Sigmoid colon (tissue), 7 donors: ENCODE results near the gene PTGR3. TPM values are rescaled to one million over a fixed set of nuclear protein-coding genes. Genes with fewer than 3 reads are reported as not detected.

Experiments used
- DNase-seq: peaks from one replicate; pipeline ENCODE4 v3.0.0-alpha.2; 2019
- H3K27ac ChIP-seq, 4 donors: fragments of 200-600 bp; sonication (generic); one replicate each; pipeline ENCODE4 v1.5.1; 2016 to 2019; ENCODE audit warnings: mild to moderate bottlenecking in 1 of 4
- H3K27me3 ChIP-seq, 3 donors: fragments of 200-600 bp; sonication (generic); one replicate each; pipeline ENCODE4 v1.5.1; 2019; ENCODE audit warnings: mild to moderate bottlenecking in 1 of 3
- H3K36me3 ChIP-seq, 4 donors: fragments of 200-600 bp; sonication (generic); one replicate each; pipeline ENCODE4 v1.5.1; 2016 to 2019
- H3K4me1 ChIP-seq, 4 donors: fragments of 200-600 bp; sonication (generic); one replicate each; pipeline ENCODE4 v1.5.1; 2017 to 2019
- H3K4me3 ChIP-seq, 4 donors: fragments of 200-600 bp; sonication (generic); one replicate each; pipeline ENCODE4 v1.5.1; 2017 to 2019; ENCODE audit warnings: mild to moderate bottlenecking in 2 of 4, moderate library complexity in 1 of 4
- H3K9me3 ChIP-seq, 4 donors: fragments of 200-600 bp in 3 of 4; sonication (generic) in 3 of 4; one replicate each; pipeline versions ENCODE4 v1.5.1 to v1.6.1; 2013 to 2019
- CTCF ChIP-seq, 4 experiments: fragments of 450-650 bp in 3 of 4; fragments of 200-600 bp in 1 of 4; IDR thresholded peaks; one replicate each; pipeline ENCODE4 v1.5.1; 2016 to 2019; ENCODE audit warnings: antibody characterized with exemption in 4 of 4, mild to moderate bottlenecking in 3 of 4, moderate library complexity in 2 of 4
- EP300 ChIP-seq, 4 donors: sonication (generic); formaldehyde crosslinking; IDR thresholded peaks; one replicate each; pipeline ENCODE4 v1.6.1; 2017; ENCODE audit warnings: antibody characterized with exemption in 4 of 4
- POLR2A ChIP-seq, 2 donors: fragments of 450-650 bp; IDR thresholded peaks; one replicate each; pipeline ENCODE4 v1.6.1; 2016; ENCODE audit warnings: antibody characterized with exemption in 2 of 2, mild to moderate bottlenecking in 2 of 2, moderate library complexity in 2 of 2
- POLR2AphosphoS5 ChIP-seq, 4 donors: sonication (generic); formaldehyde crosslinking; IDR thresholded peaks; one replicate each; pipeline ENCODE4 v1.6.1; 2017; ENCODE audit warnings: antibody characterized with exemption in 4 of 4
- WGBS, 2 donors: extraction: QIAGEN DNeasy Blood & Tissue Kit; methylation state at CpG; one replicate each; pipeline ENCODE4 v1.1.7; 2013; 5-methylcytosine and 5-hydroxymethylcytosine counted together
- intact Hi-C: fragments of 100-400 bp; cut with DNase I; formaldehyde crosslinking; loops from one replicate; pipeline ENCODE4 v1.15.1; 2023
- polyA plus RNA-seq, 3 donors: library from polyadenylated mRNA; stranded (reverse); fragments of 200-250 nt; gene quantifications; one replicate each; pipeline ENCODE4 v1.2.3, GENCODE V29; 2013
- total RNA-seq, 4 donors: library from RNA; depleted of rRNA; stranded (reverse); fragments of >200 nt; gene quantifications; one replicate each; pipeline ENCODE4 v1.1.0, GENCODE V29; 2016
- donor health status: healthy with polysubstance abuse.
- donor health status: Bipolar disorder and iron deficiency.
- donor health status: healthy.

PTGR3 gene
- total and polyA plus RNA-seq, 7 donors, result 22.7 to 33.8 (median 25.7) TPM

GRCh38 chr18:75238786-75239185, 29.8 kb upstream of the PTGR3 start:
- WGBS, 2 donors, result 94% methylated on average over 10 of the region's 10 CpGs
- Histone ChIP-seq H3K27ac (no peak overlapping the region), H3K27me3 (no peaks in the 10 kb centered on the region), H3K4me1 (peaks cover 0 to 28% (median 9%) of the 10 kb centered on the region in 4 donors), H3K4me3 (no peak overlapping the region), H3K36me3 (no peaks in the 10 kb centered on the region), H3K9me3 (no peaks in the 10 kb centered on the region)
- no peak for DNase-seq
- intact Hi-C loops, result no loop called here
- no peak for TF ChIP-seq POLR2A (IDR thresholded peaks at IDR 0.05)
- TF ChIP-seq POLR2AphosphoS5 (IDR thresholded peaks at IDR 0.05), result no peak
- TF ChIP-seq EP300 (IDR thresholded peaks at IDR 0.05), result no peak
- no peak for TF ChIP-seq CTCF (IDR thresholded peaks at IDR 0.05)

GRCh38 chr18:75238100-75238499, 29.2 kb upstream of the PTGR3 start:
- Histone ChIP-seq H3K36me3 (no peaks in the 10 kb centered on the region), H3K4me1 (peaks cover 0 to 28% (median 16%) of the 10 kb centered on the region in 4 donors), H3K9me3 (no peaks in the 10 kb centered on the region), H3K27me3 (no peaks in the 10 kb centered on the region), H3K4me3 (no peak overlapping the region), H3K27ac (no peak overlapping the region)
- no peak for DNase-seq
- no peak for TF ChIP-seq EP300 (IDR thresholded peaks at IDR 0.05)
- no peak for TF ChIP-seq CTCF (IDR thresholded peaks at IDR 0.05)
- intact Hi-C loops, result no loop called here
- 93 to 95% methylated on average over 13 of the region's 13 CpGs for WGBS, 2 donors

DNA sequence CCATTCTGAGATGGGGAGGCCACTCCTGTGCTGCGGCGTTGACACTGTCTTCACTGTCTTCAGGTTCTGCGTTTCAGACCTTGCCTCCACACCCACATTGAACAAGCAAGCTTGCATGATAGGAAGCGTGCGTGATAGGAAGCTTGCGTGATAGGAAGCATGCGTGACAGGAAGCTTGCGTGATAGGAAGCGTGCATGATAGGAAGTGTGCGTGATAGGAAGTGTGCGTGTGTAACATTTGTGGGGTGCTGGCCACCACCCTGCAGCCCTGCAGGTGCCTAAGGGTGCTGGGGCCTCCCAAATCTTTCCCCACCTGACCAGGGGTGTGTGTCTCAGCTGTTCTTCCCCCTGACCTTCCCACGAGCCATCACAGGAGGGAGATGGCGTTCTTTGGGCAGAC, 27.0 kb upstream of the PTGR3 start:
- 87 to 91% methylated on average over 13 of the region's 13 CpGs for WGBS, 2 donors
- Histone ChIP-seq H3K4me3 (no peak overlapping the region), H3K27me3 (no peaks in the 10 kb centered on the region), H3K9me3 (no peaks in the 10 kb centered on the region), H3K4me1 (peaks cover 0 to 49% (median 19%) of the 10 kb centered on the region in 4 donors), H3K36me3 (no peaks in the 10 kb centered on the region), H3K27ac (no peak overlapping the region)
- no peak for DNase-seq
- TF ChIP-seq POLR2A (IDR thresholded peaks at IDR 0.05), result no peak
- no peak for TF ChIP-seq POLR2AphosphoS5 (IDR thresholded peaks at IDR 0.05)
- TF ChIP-seq EP300 (IDR thresholded peaks at IDR 0.05), result no peak
- no peak for TF ChIP-seq CTCF (IDR thresholded peaks at IDR 0.05)
- intact Hi-C loops, result no loop called here

DNA sequence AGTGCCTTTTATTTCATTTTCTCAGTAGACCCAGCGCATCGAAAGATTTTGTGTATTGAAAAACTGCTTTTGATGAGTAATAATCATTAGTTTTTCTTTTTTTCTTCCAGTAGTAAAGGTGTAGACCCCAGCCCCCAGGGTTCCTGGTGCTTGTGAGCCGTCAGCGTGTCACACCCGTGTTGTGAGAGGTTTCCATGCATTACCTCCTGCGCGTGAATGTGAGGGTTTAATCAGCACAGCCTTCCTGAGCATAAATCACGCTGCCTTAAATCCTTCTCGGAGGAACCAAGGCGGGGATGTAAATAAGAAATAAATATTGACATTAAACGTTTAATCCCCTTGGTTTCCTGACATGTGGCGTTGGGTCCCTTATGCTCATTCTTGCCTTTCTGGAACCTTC, 26.0 kb upstream of the PTGR3 start:
- WGBS, 2 donors, result 80 to 91% methylated on average over 12 of the region's 12 CpGs
- no peaks in the 10 kb centered on the region for H3K27me3 ChIP-seq

More for the DNA sequence above, 26.0 kb upstream of the PTGR3 start:
- intact Hi-C loops, result no loop called here
- Histone ChIP-seq H3K4me1 (peaks cover 0 to 51% (median 21%) of the 10 kb centered on the region in 4 donors), H3K4me3 (no peak overlapping the region), H3K27ac (no peak overlapping the region), H3K36me3 (no peaks in the 10 kb centered on the region), H3K9me3 (no peaks in the 10 kb centered on the region)
- no peak for DNase-seq
- TF ChIP-seq EP300 (IDR thresholded peaks at IDR 0.05), result no peak
- no peak for TF ChIP-seq CTCF (IDR thresholded peaks at IDR 0.05)
- TF ChIP-seq POLR2AphosphoS5 (IDR thresholded peaks at IDR 0.05), result no peak
- TF ChIP-seq POLR2A (IDR thresholded peaks at IDR 0.05), result no peak
